IMR-90 (cell line): ENCODE results near the gene RYR2. TPM values are rescaled to one million over a fixed set of nuclear protein-coding genes. Genes with fewer than 3 reads are reported as not detected.

ENCODE experiments used
- ATAC-seq: fragments of 200-7000 bp; cut with Tn5 transposase; 2 replicates; pipeline ENCODE4 v1.9.1; 2020; ENCODE audit warnings: low read depth, mild to moderate bottlenecking, moderate library complexity
- BruUV-seq: library from RNA; stranded (reverse); fragments of 400-500 nt; replicated peaks from 2 replicates; lab custom pipeline; 2021; lab: Mats Ljungman, UMichigan
- CTCF ChIA-PET: fragments of 300-600 bp; formaldehyde crosslinking; extraction: SDS; loops from one replicate; lab custom pipeline; 2021; ENCODE audit warnings: antibody characterized with exemption; lab: Yijun Ruan, JAX
- POLR2A ChIA-PET: fragments of 300-600 bp; sonication (Branson Sonifier 250); formaldehyde crosslinking; loops from one replicate; lab custom pipeline; 2022; ENCODE audit warnings: antibody characterized with exemption; ENCODE audit not compliant: unreplicated experiment; lab: Charles Lee
- DNase-seq: peaks from one replicate; pipeline ENCODE4 v3.0.0; 2013
- H2AFZ ChIP-seq: replicated peaks from 2 replicates; pipeline ENCODE3; 2013; ENCODE audit warnings: low read length, mild to moderate bottlenecking; ENCODE audit not compliant: poor library complexity
- H2AK5ac ChIP-seq: 2 replicates; pipeline ENCODE4 v1.6.1; 2013; ENCODE audit warnings: low read depth, low read length, inconsistent platforms
- H2AK9ac ChIP-seq: replicated peaks from 2 replicates; pipeline ENCODE3; 2013; ENCODE audit warnings: mild to moderate bottlenecking, low read depth, low read length, moderate library complexity; ENCODE audit not compliant: poor library complexity
- H2BK120ac ChIP-seq: 2 replicates; pipeline ENCODE4 v1.6.1; 2013; ENCODE audit warnings: low read depth, low read length, inconsistent platforms
- H2BK15ac ChIP-seq: 3 replicates; pipeline ENCODE4 v1.6.1; 2013; ENCODE audit warnings: low read depth, low read length, inconsistent platforms
- H2BK20ac ChIP-seq: 2 replicates; pipeline ENCODE4 v1.6.1; 2013; ENCODE audit warnings: low read depth, mild to moderate bottlenecking, inconsistent platforms, low read length, moderate library complexity
- H2BK5ac ChIP-seq: 2 replicates; pipeline ENCODE4 v1.6.1; 2013; ENCODE audit warnings: mild to moderate bottlenecking, low read depth, low read length, inconsistent platforms; ENCODE audit not compliant: poor library complexity, severe bottlenecking
- H3K14ac ChIP-seq: replicated peaks from 2 replicates; pipeline ENCODE4 v1.6.1; 2013; ENCODE audit warnings: low read depth, low read length, inconsistent platforms
- H3K18ac ChIP-seq: 2 replicates; pipeline ENCODE4 v1.6.1; 2013; ENCODE audit warnings: low read depth, low read length, control low read depth
- H3K23ac ChIP-seq: 2 replicates; pipeline ENCODE4 v1.6.1; 2013; ENCODE audit warnings: low read depth, low read length, inconsistent platforms
- H3K27ac ChIP-seq: 2 replicates; pipeline ENCODE4 v1.5.1; 2013; ENCODE audit warnings: mild to moderate bottlenecking, control low read depth, low read length; ENCODE audit not compliant: insufficient read depth
- H3K27me3 ChIP-seq: 2 replicates; pipeline ENCODE4 v1.6.1; 2013; ENCODE audit warnings: low read length; ENCODE audit not compliant: control insufficient read depth, insufficient read depth
- H3K36me3 ChIP-seq: 2 replicates; pipeline ENCODE4 v1.6.1; 2013; ENCODE audit warnings: low read length, mixed read lengths; ENCODE audit not compliant: control insufficient read depth, insufficient read depth
- H3K4ac ChIP-seq: 2 replicates; pipeline ENCODE4 v1.6.1; 2013; ENCODE audit warnings: low read depth, low read length, inconsistent platforms
- H3K4me1 ChIP-seq: 2 replicates; pipeline ENCODE4 v1.6.1; 2013; ENCODE audit warnings: low read length, mixed read lengths; ENCODE audit not compliant: control insufficient read depth, insufficient read depth
- H3K4me2 ChIP-seq: 2 replicates; pipeline ENCODE4 v1.6.1; 2013; ENCODE audit warnings: low read depth, mild to moderate bottlenecking, control low read depth, low read length, moderate library complexity
- H3K4me3 ChIP-seq: 2 replicates; pipeline ENCODE4 v1.5.1; 2013; ENCODE audit warnings: low read depth, mild to moderate bottlenecking, control low read depth, low read length, moderate library complexity; ENCODE audit not compliant: insufficient read depth
- H3K56ac ChIP-seq: 2 replicates; pipeline ENCODE4 v1.6.1; 2013; ENCODE audit warnings: low read length, inconsistent platforms; ENCODE audit not compliant: insufficient read depth; ENCODE audit errors: extremely low read depth
- H3K79me1 ChIP-seq, 2 experiments: 2 replicates each; pipeline ENCODE4 v1.6.1; 2013; ENCODE audit warnings: low read length in 2 of 2, inconsistent platforms in 1 of 2, low read depth in 1 of 2
- H3K9ac ChIP-seq: 2 replicates; pipeline ENCODE4 v1.6.1; 2013; ENCODE audit warnings: low read depth, low read length, control low read depth
- H3K9me1 ChIP-seq: 2 replicates; pipeline ENCODE4 v1.6.1; 2013; ENCODE audit warnings: low read length, inconsistent platforms; ENCODE audit not compliant: insufficient read depth
- H3K9me3 ChIP-seq: 2 replicates; pipeline ENCODE4 v1.6.1; 2013; ENCODE audit warnings: low read length; ENCODE audit not compliant: control insufficient read depth, insufficient read depth
- H4K20me1 ChIP-seq: 2 replicates; pipeline ENCODE4 v1.6.1; 2013; ENCODE audit warnings: low read length, inconsistent platforms; ENCODE audit not compliant: insufficient read depth
- H4K5ac ChIP-seq: 2 replicates; pipeline ENCODE4 v1.6.1; 2013; ENCODE audit warnings: mild to moderate bottlenecking, low read depth, low read length, control low read depth
- H4K8ac ChIP-seq, 2 experiments: 2 replicates each; pipeline ENCODE4 v1.6.1; 2013; ENCODE audit warnings: low read depth in 2 of 2, low read length in 2 of 2, control low read depth in 1 of 2, inconsistent platforms in 1 of 2
- H4K91ac ChIP-seq: 2 replicates; pipeline ENCODE4 v1.6.1; 2013; ENCODE audit warnings: low read depth, low read length, inconsistent platforms; ENCODE audit not compliant: insufficient read depth
- BHLHE40 ChIP-seq: fragments of 150-350 bp; IDR thresholded peaks from 2 replicates; pipeline ENCODE4 v1.6.1; 2016; ENCODE audit warnings: mild to moderate bottlenecking, low read depth, low read length
- CEBPB ChIP-seq: IDR thresholded peaks from 2 replicates; pipeline ENCODE4 v1.6.1; 2012; ENCODE audit warnings: low read depth, low read length, improper control_type of control experiment
- CHD1 ChIP-seq: IDR thresholded peaks from 2 replicates; pipeline ENCODE4 v1.6.1; 2012; ENCODE audit warnings: low read depth, low read length, improper control_type of control experiment
- FOS ChIP-seq: fragments of 150-350 bp; IDR thresholded peaks from 2 replicates; pipeline ENCODE4 v1.6.1; 2016; ENCODE audit warnings: low read depth, low read length
- MAFK ChIP-seq: IDR thresholded peaks from 2 replicates; pipeline ENCODE4 v1.6.1; 2012; ENCODE audit warnings: low read depth, low read length, improper control_type of control experiment
- MAZ ChIP-seq: IDR thresholded peaks from 2 replicates; pipeline ENCODE4 v1.6.1; 2012; ENCODE audit warnings: low read depth, mild to moderate bottlenecking, low read length, improper control_type of control experiment, moderate library complexity, borderline replicate concordance
- MXI1 ChIP-seq: IDR thresholded peaks from 2 replicates; pipeline ENCODE4 v1.6.1; 2012; ENCODE audit warnings: low read depth, mild to moderate bottlenecking, low read length, moderate library complexity, borderline replicate concordance
- NFE2L2 ChIP-seq: fragments of 150-350 bp; IDR thresholded peaks from 2 replicates; pipeline ENCODE4 v1.6.1; 2016; ENCODE audit warnings: low read depth, mild to moderate bottlenecking, low read length
- POLR2A ChIP-seq: IDR thresholded peaks from 2 replicates; pipeline ENCODE4 v1.6.1; 2012; ENCODE audit warnings: mild to moderate bottlenecking, low read depth, low read length
- RAD21 ChIP-seq: IDR thresholded peaks from 2 replicates; pipeline ENCODE4 v1.6.1; 2012; ENCODE audit warnings: low read length, improper control_type of control experiment
- RCOR1 ChIP-seq: IDR thresholded peaks from 2 replicates; pipeline ENCODE4 v1.6.1; 2012; ENCODE audit warnings: mild to moderate bottlenecking, low read length, improper control_type of control experiment; ENCODE audit not compliant: insufficient replicate concordance
- RFX5 ChIP-seq: IDR thresholded peaks from 2 replicates; pipeline ENCODE4 v1.8.0; 2012; ENCODE audit warnings: low read depth, mild to moderate bottlenecking, low read length, moderate library complexity
- SMC3 ChIP-seq: fragments of 150-350 bp; IDR thresholded peaks from 2 replicates; pipeline ENCODE4 v1.6.1; 2016; ENCODE audit warnings: low read depth, mild to moderate bottlenecking, antibody characterized with exemption, low read length, moderate library complexity
- USF2 ChIP-seq: fragments of 150-350 bp; IDR thresholded peaks from 2 replicates; pipeline ENCODE4 v1.6.1; 2017; ENCODE audit warnings: mild to moderate bottlenecking, antibody characterized with exemption, low read length, low read depth
- dilution Hi-C: fragments of 300-500 bp; cut with HindIII; formaldehyde crosslinking; loops from one replicate; pipeline ENCODE4 v1.14.3; 2018; ENCODE audit warnings: low sequenced_read_pairs; ENCODE audit not compliant: unreplicated experiment
- in situ Hi-C: fragments of 300-500 bp; cut with MboI; formaldehyde crosslinking; loops from 3 replicates; pipeline ENCODE4 v1.14.3; 2019; ENCODE audit warnings: low sequenced_read_pairs, inconsistent platforms, mixed read lengths
- intact Hi-C: fragments of 100-400 bp; cut with micrococcal nuclease; formaldehyde crosslinking; loops from 2 replicates; pipeline ENCODE4 v1.10.0; 2022
- polyA plus RNA-seq, 3 experiments: library from polyadenylated mRNA; depleted of rRNA; stranded (reverse); fragments of >200 nt; gene quantifications; 2 replicates each; pipeline ENCODE4 v1.2.3, GENCODE V29; 2012; ENCODE audit warnings: low replicate concordance in 1 of 3
- total RNA-seq: library from RNA; depleted of rRNA; stranded (reverse); fragments of >200 nt; gene quantifications from 2 replicates; pipeline ENCODE4 v1.2.3, GENCODE V29; 2012
- TF ChIP-seq, protein P1 (sequence below): fragments of 150-350 bp; IDR thresholded peaks from 2 replicates; pipeline ENCODE4 v1.6.1; 2016; ENCODE audit warnings: low read depth, mild to moderate bottlenecking, low read length, moderate library complexity, borderline replicate concordance
- TF ChIP-seq, protein P2 (sequence below): conservative IDR thresholded peaks from 2 replicates; pipeline ENCODE4 v1.5.1; 2012; ENCODE audit warnings: mild to moderate bottlenecking, low read depth, low read length, improper control_type of control experiment

Gene RYR2
- total and polyA plus RNA-seq, 2 of the 4 experiments (the other 2 are of a cell fraction) = not detected

GRCh38 chr1:237583270-237583669 is 541.3 kb downstream of the RYR2 start:
- Histone ChIP-seq H4K5ac (no peak overlapping the region), H2BK5ac (no peak overlapping the region), H3K56ac (no peak overlapping the region), H3K9me3 (peaks cover 8% of the 10 kb centered on the region; the same call in 1 of the 2 replicates), H3K27ac (no peak overlapping the region), H2AK9ac (no peak overlapping the region), H2AK5ac (no peak overlapping the region), H3K36me3 (no peaks in the 10 kb centered on the region), H3K9me1 (no peaks in the 10 kb centered on the region), H2BK120ac (no peak overlapping the region), H3K4ac (no peak overlapping the region), H3K14ac (no peak overlapping the region), H3K23ac (no peak overlapping the region), H3K4me3 (no peak overlapping the region), H2AFZ (no peak overlapping the region), H3K79me1 (no peaks in the 10 kb centered on the region), H2BK20ac (no peak overlapping the region), H4K91ac (no peak overlapping the region), H3K27me3 (no peaks in the 10 kb centered on the region), H3K4me1 (no peaks in the 10 kb centered on the region), H2BK15ac (no peak overlapping the region), H4K20me1 (no peaks in the 10 kb centered on the region), H3K4me2 (no peak overlapping the region), H3K18ac (no peak overlapping the region), H4K8ac (no peak overlapping the region), H3K9ac (no peak overlapping the region)
- ChIA-PET CTCF (no interaction called here), POLR2A (no interaction called here)
- BruUV-seq = no TSS peak
- dilution Hi-C loops (no loop called here), intact Hi-C loops (no loop called here), in situ Hi-C loops (no loop called here)
- DNase-seq (no peak), ATAC-seq (no peak)
- TF ChIP-seq SMC3 (no peak), CHD1 (no peak), NFE2L2 (no peak), RAD21 (no peak), MXI1 (no peak), MAZ (no peak), MAFK (no peak), USF2 (no peak), FOS (no peak), BHLHE40 (no peak), RFX5 (no peak), POLR2A (no peak), RCOR1 (no peak), CEBPB (no peak)
- TF ChIP-seq, protein P1, sequence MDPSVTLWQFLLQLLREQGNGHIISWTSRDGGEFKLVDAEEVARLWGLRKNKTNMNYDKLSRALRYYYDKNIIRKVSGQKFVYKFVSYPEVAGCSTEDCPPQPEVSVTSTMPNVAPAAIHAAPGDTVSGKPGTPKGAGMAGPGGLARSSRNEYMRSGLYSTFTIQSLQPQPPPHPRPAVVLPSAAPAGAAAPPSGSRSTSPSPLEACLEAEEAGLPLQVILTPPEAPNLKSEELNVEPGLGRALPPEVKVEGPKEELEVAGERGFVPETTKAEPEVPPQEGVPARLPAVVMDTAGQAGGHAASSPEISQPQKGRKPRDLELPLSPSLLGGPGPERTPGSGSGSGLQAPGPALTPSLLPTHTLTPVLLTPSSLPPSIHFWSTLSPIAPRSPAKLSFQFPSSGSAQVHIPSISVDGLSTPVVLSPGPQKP = no peak
- TF ChIP-seq, protein P2, sequence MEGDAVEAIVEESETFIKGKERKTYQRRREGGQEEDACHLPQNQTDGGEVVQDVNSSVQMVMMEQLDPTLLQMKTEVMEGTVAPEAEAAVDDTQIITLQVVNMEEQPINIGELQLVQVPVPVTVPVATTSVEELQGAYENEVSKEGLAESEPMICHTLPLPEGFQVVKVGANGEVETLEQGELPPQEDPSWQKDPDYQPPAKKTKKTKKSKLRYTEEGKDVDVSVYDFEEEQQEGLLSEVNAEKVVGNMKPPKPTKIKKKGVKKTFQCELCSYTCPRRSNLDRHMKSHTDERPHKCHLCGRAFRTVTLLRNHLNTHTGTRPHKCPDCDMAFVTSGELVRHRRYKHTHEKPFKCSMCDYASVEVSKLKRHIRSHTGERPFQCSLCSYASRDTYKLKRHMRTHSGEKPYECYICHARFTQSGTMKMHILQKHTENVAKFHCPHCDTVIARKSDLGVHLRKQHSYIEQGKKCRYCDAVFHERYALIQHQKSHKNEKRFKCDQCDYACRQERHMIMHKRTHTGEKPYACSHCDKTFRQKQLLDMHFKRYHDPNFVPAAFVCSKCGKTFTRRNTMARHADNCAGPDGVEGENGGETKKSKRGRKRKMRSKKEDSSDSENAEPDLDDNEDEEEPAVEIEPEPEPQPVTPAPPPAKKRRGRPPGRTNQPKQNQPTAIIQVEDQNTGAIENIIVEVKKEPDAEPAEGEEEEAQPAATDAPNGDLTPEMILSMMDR = no peak
